ENCODE data around the gene C8A.

C8A gene

GRCh38 chr1:56850922-56851321 is 3.7 kb upstream of the C8A start:
- DNase-seq (ENCODE audit: insufficient read length, low spot score) (no peak), FAIRE-seq (no peak)
- no peak for TF ChIP-seq POLR2A (IDR thresholded peaks at IDR 0.05; ENCODE audit: low read depth, low read length)

GRCh38 chr1:56852476-56852875 is 2.1 kb upstream of the C8A start:
- FAIRE-seq (no peak), DNase-seq (ENCODE audit: insufficient read length, low spot score) (no peak)
- TF ChIP-seq POLR2A (IDR thresholded peaks at IDR 0.05; ENCODE audit: low read depth, low read length), result no peak

GRCh38 chr1:56855190-56855589 is 593 bp downstream of the C8A start:
- no peak for FAIRE-seq

GRCh38 chr1:56856186-56856585 is 1.6 kb downstream of the C8A start:
- no peak for DNase-seq (ENCODE audit: insufficient read length, low spot score)

More at GRCh38 chr1:56855190-56855589, 593 bp downstream of the C8A start:
- DNase-seq (ENCODE audit: insufficient read length, low spot score), result no peak
- TF ChIP-seq POLR2A (IDR thresholded peaks at IDR 0.05; ENCODE audit: low read depth, low read length), result no peak

GRCh38 chr1:56859287-56859686 is 4.7 kb downstream of the C8A start:
- no peak for FAIRE-seq
- no peak for DNase-seq (ENCODE audit: insufficient read length, low spot score)
- TF ChIP-seq POLR2A (IDR thresholded peaks at IDR 0.05; ENCODE audit: low read depth, low read length), result no peak

More at GRCh38 chr1:56856186-56856585, 1.6 kb downstream of the C8A start:
- FAIRE-seq, result no peak
- no peak for TF ChIP-seq POLR2A (IDR thresholded peaks at IDR 0.05; ENCODE audit: low read depth, low read length)

GRCh38 chr1:56863265-56863992 is 8.8 kb downstream of the C8A start:
- no peak for TF ChIP-seq POLR2A (IDR thresholded peaks at IDR 0.05; ENCODE audit: low read depth, low read length)
- FAIRE-seq (no peak), DNase-seq (ENCODE audit: insufficient read length, low spot score) (no peak)

GRCh38 chr1:56864430-56864829 is 9.8 kb downstream of the C8A start:
- TF ChIP-seq POLR2A (IDR thresholded peaks at IDR 0.05; ENCODE audit: low read depth, low read length), result no peak
- FAIRE-seq (no peak), DNase-seq (ENCODE audit: insufficient read length, low spot score) (no peak)

GRCh38 chr1:56866656-56867055 is 12.1 kb downstream of the C8A start:
- no peak for DNase-seq (ENCODE audit: insufficient read length, low spot score)
- TF ChIP-seq POLR2A (IDR thresholded peaks at IDR 0.05; ENCODE audit: low read depth, low read length), result no peak

GRCh38 chr1:56867491-56867890 is 12.9 kb downstream of the C8A start:
- FAIRE-seq, result no peak
- TF ChIP-seq POLR2A (IDR thresholded peaks at IDR 0.05; ENCODE audit: low read depth, low read length), result no peak
- no peak for DNase-seq (ENCODE audit: insufficient read length, low spot score)

More at GRCh38 chr1:56866656-56867055, 12.1 kb downstream of the C8A start:
- no peak for FAIRE-seq

GRCh38 chr1:56868761-56869160 is 14.2 kb downstream of the C8A start:
- DNase-seq (ENCODE audit: insufficient read length, low spot score) (no peak), FAIRE-seq (no peak)
- no peak for TF ChIP-seq POLR2A (IDR thresholded peaks at IDR 0.05; ENCODE audit: low read depth, low read length)

- FAIRE-seq, result no peak
- no peak for DNase-seq (ENCODE audit: insufficient read length, low spot score)
- no peak for TF ChIP-seq POLR2A (IDR thresholded peaks at IDR 0.05; ENCODE audit: low read depth, low read length)
Observed at GRCh38 chr1:56872597-56872996, 18.0 kb downstream of the C8A start.

GRCh38 chr1:56873213-56873612 is 18.6 kb downstream of the C8A start:
- TF ChIP-seq POLR2A (IDR thresholded peaks at IDR 0.05; ENCODE audit: low read depth, low read length), result no peak
- no peak for DNase-seq (ENCODE audit: insufficient read length, low spot score)
- no peak for FAIRE-seq

GRCh38 chr1:56874689-56875088 is 20.1 kb downstream of the C8A start:
- DNase-seq (ENCODE audit: insufficient read length, low spot score), result no peak
- TF ChIP-seq POLR2A (IDR thresholded peaks at IDR 0.05; ENCODE audit: low read depth, low read length), result no peak
- FAIRE-seq, result no peak

- FAIRE-seq (no peak), DNase-seq (ENCODE audit: insufficient read length, low spot score) (no peak)
- no peak for TF ChIP-seq POLR2A (IDR thresholded peaks at IDR 0.05; ENCODE audit: low read depth, low read length)
Observed at GRCh38 chr1:56877973-56878372, 23.4 kb downstream of the C8A start.

- no peak for DNase-seq (ENCODE audit: insufficient read length, low spot score)
- FAIRE-seq, result no peak
- no peak for TF ChIP-seq POLR2A (IDR thresholded peaks at IDR 0.05; ENCODE audit: low read depth, low read length)
Observed at GRCh38 chr1:56880774-56881173, 26.2 kb downstream of the C8A start.

All from H54 (cell line).